HCT116 (cell line): ENCODE measurements around the gene POLR3C. TPM values are rescaled to one million over a fixed set of nuclear protein-coding genes. Genes with fewer than 3 reads are reported as not detected.

Source experiments
- ATAC-seq: fragments of 200-7000 bp; cut with Tn5 transposase; 2 replicates; pipeline ENCODE4 v1.9.1; 2020; ENCODE audit warnings: mild to moderate bottlenecking, moderate library complexity
- BruUV-seq: library from RNA; stranded (reverse); fragments of 400-500 nt; replicated peaks from 2 replicates; lab custom pipeline; 2021; lab: Mats Ljungman, UMichigan
- CTCF ChIA-PET: fragments of 300-600 bp; sonication (Branson Sonifier 250); formaldehyde crosslinking; loops from one replicate; lab custom pipeline; 2021; ENCODE audit warnings: antibody characterized with exemption; lab: Charles Lee
- POLR2A ChIA-PET: fragments of 300-600, 350-600 bp; sonication (Branson Sonifier 250); formaldehyde crosslinking; loops from one replicate; lab custom pipeline; 2021; ENCODE audit warnings: antibody characterized with exemption; lab: Charles Lee
- RAD21 ChIA-PET, 2 experiments: fragments of 300-600 bp; sonication (Branson Sonifier 250); formaldehyde crosslinking; loops; one replicate each; lab custom pipeline; 2023; ENCODE audit warnings: low total read pairs in 2 of 2; ENCODE audit not compliant: uncharacterized antibody in 2 of 2, unreplicated experiment in 2 of 2, low non-redundant PET in 1 of 2; lab: Charles Lee
- DNase-seq: peaks from one replicate; pipeline ENCODE4 v3.0.0-alpha.2; 2010; ENCODE audit warnings: low read depth, low spot score
- H2AFZ ChIP-seq: fragments of 200-600 bp; shearing (Covaris generic), sonication (generic); 2 replicates; pipeline ENCODE4 v1.6.1; 2017; ENCODE audit warnings: low read depth, mixed run types, mixed read lengths, antibody characterized with exemption, low read length; ENCODE audit not compliant: poor library complexity, severe bottlenecking
- H3K27ac ChIP-seq: 2 replicates; pipeline ENCODE4 v1.5.1; 2012; ENCODE audit warnings: low read depth, low read length
- H3K27me3 ChIP-seq: fragments of 200-600 bp; sonication (generic); 2 replicates; pipeline ENCODE4 v1.6.1; 2016; ENCODE audit warnings: mixed run types, low read length, mixed read lengths; ENCODE audit not compliant: insufficient read depth
- H3K36me3 ChIP-seq, 2 experiments: fragments of 200-500 bp in 1 of 2; fragments of 200-600 bp in 1 of 2; sonication (Bioruptor generic) in 1 of 2; sonication (generic) in 1 of 2; 2 replicates each; pipeline versions ENCODE4 v1.5.1 to v1.6.1; 2014 to 2016; ENCODE audit warnings: low read length in 2 of 2, inconsistent platforms in 1 of 2, mixed read lengths in 1 of 2, mixed run types in 1 of 2; ENCODE audit not compliant: insufficient read depth in 2 of 2, control insufficient read depth in 1 of 2
- H3K4me1 ChIP-seq, 2 experiments: fragments of 200-600 bp in 1 of 2; sonication (generic) in 1 of 2; 2 replicates each; pipeline versions ENCODE4 v1.5.1 to v1.6.1; 2012 to 2017; ENCODE audit warnings: low read length in 2 of 2, inconsistent platforms in 1 of 2, mild to moderate bottlenecking in 1 of 2, mixed read lengths in 1 of 2, mixed run types in 1 of 2, moderate library complexity in 1 of 2; ENCODE audit not compliant: insufficient read depth in 2 of 2, control insufficient read depth in 1 of 2
- H3K4me2 ChIP-seq: fragments of 200-600 bp; sonication (generic); 2 replicates; pipeline ENCODE4 v1.6.1; 2017; ENCODE audit warnings: mixed run types, low read length, mixed read lengths
- H3K4me3 ChIP-seq, 2 experiments: fragments of 200-600 bp in 1 of 2; sonication (generic) in 1 of 2; replicated peaks in 1 of 2; 2 replicates each; pipeline ENCODE4 v1.5.1; 2011 to 2016; ENCODE audit warnings: low read length in 2 of 2, control low read depth in 1 of 2, low read depth in 1 of 2, mild to moderate bottlenecking in 1 of 2, mixed read lengths in 1 of 2, mixed run types in 1 of 2
- H3K79me2 ChIP-seq: fragments of 200-600 bp; sonication (generic); 2 replicates; pipeline ENCODE4 v1.6.1; 2017; ENCODE audit warnings: mild to moderate bottlenecking, mixed run types, low read length, moderate library complexity, mixed read lengths; ENCODE audit not compliant: insufficient read depth
- H3K9ac ChIP-seq: fragments of 200-600 bp; sonication (generic); 2 replicates; pipeline ENCODE4 v1.6.1; 2016; ENCODE audit warnings: low read length, mixed read lengths
- H3K9me2 ChIP-seq: fragments of 200-600 bp; sonication (generic), shearing (Covaris generic); 2 replicates; pipeline ENCODE4 v1.6.1; 2017; ENCODE audit warnings: mixed run types, mild to moderate bottlenecking, moderate library complexity; ENCODE audit not compliant: insufficient read depth
- H3K9me3 ChIP-seq, 2 experiments: fragments of 200-500 bp in 1 of 2; fragments of 200-600 bp in 1 of 2; sonication (Bioruptor generic) in 1 of 2; sonication (generic) in 1 of 2; 2 replicates each; pipeline ENCODE4 v1.6.1; 2014 to 2017; ENCODE audit warnings: low read length in 2 of 2, mixed read lengths in 2 of 2, inconsistent platforms in 1 of 2, low read depth in 1 of 2, mild to moderate bottlenecking in 1 of 2, mixed run types in 1 of 2, moderate library complexity in 1 of 2; ENCODE audit not compliant: control insufficient read depth in 1 of 2, insufficient read depth in 1 of 2
- H4K20me1 ChIP-seq: fragments of 200-600 bp; sonication (generic), shearing (Covaris generic); 2 replicates; pipeline ENCODE4 v1.6.1; 2017; ENCODE audit warnings: mixed run types, mild to moderate bottlenecking, moderate library complexity; ENCODE audit not compliant: insufficient read depth
- ATF3 ChIP-seq: IDR thresholded peaks from 2 replicates; pipeline ENCODE4 v1.6.1; 2012
- CBX3 ChIP-seq: IDR thresholded peaks from 2 replicates; pipeline ENCODE4 v1.6.1; 2012; ENCODE audit warnings: low read depth
- ELF1 ChIP-seq: IDR thresholded peaks from 2 replicates; pipeline ENCODE4 v1.6.1; 2012; ENCODE audit warnings: low read depth, borderline replicate concordance
- EZH2 ChIP-seq: fragments of 200-600 bp; sonication (generic); IDR thresholded peaks from 2 replicates; pipeline ENCODE4 v1.6.1; 2017; ENCODE audit warnings: antibody characterized with exemption, mixed run types
- FOSL1 ChIP-seq: IDR thresholded peaks from 2 replicates; pipeline ENCODE4 v1.6.1; 2012; ENCODE audit warnings: low read depth
- JUND ChIP-seq: IDR thresholded peaks from 2 replicates; pipeline ENCODE4 v1.6.1; 2012
- POLR2AphosphoS5 ChIP-seq: IDR thresholded peaks from 2 replicates; pipeline ENCODE4 v1.6.1; 2011; ENCODE audit warnings: mild to moderate bottlenecking, low read depth, low read length, moderate library complexity
- RAD21 ChIP-seq: IDR thresholded peaks from 2 replicates; pipeline ENCODE4 v1.6.1; 2012; ENCODE audit warnings: low read depth, mild to moderate bottlenecking
- SP1 ChIP-seq: IDR thresholded peaks from 2 replicates; pipeline ENCODE4 v1.6.1; 2012; ENCODE audit warnings: low read depth
- SRF ChIP-seq: IDR thresholded peaks from 2 replicates; pipeline ENCODE4 v1.6.1; 2012; ENCODE audit warnings: low read depth
- YY1 ChIP-seq: IDR thresholded peaks from 2 replicates; pipeline ENCODE4 v1.6.1; 2011; ENCODE audit warnings: low read length, low read depth, moderate library complexity, mild to moderate bottlenecking; ENCODE audit not compliant: insufficient replicate concordance; ENCODE audit errors: extremely low read depth
- intact Hi-C: fragments of 100-400 bp; cut with micrococcal nuclease; formaldehyde crosslinking; loops from 2 replicates; pipeline ENCODE4 v1.10.0; 2022
- total RNA-seq: library from RNA; stranded (reverse); gene quantifications from one replicate; pipeline ENCODE4 v1.2.1, GENCODE V29; 2021; ENCODE audit not compliant: unreplicated experiment
- TF ChIP-seq, protein P1 (sequence below), 3 experiments: fragments of 200-600 bp in 1 of 3; sonication (generic) in 1 of 3; IDR thresholded peaks in 2 of 3; conservative IDR thresholded peaks in 1 of 3; 2 replicates each; pipeline ENCODE4 v1.5.1; 2012 to 2017; ENCODE audit warnings: low read depth in 2 of 3, low read length in 2 of 3, antibody characterized with exemption in 1 of 3, borderline replicate concordance in 1 of 3, control low read depth in 1 of 3, mild to moderate bottlenecking in 1 of 3, mixed read lengths in 1 of 3, mixed run types in 1 of 3, moderate library complexity in 1 of 3; ENCODE audit not compliant: insufficient read depth in 1 of 3

The POLR3C gene
- total RNA-seq, 1 experiment from 2014 or later = 25.4 TPM

GRCh38 chr1:145891143-145891542 is 67.1 kb downstream of the POLR3C start:
- no peaks in the 10 kb centered on the region for H3K79me2 ChIP-seq
- H3K4me2 ChIP-seq = peak overlapping the region; percentile 71
- ChIA-PET CTCF (interaction anchor here (0.7 to 3.3 kb wide), 18 partner anchors 12 to 146 kb away, joined by 3 to 36 read pairs (median 8); partner anchors contain the start of genes ANKRD34A, ITGA10, LIX1L and PIAS3), RAD21 (interaction anchor here (0.8 to 1.7 kb wide), 5 partner anchors 32 to 146 kb away, joined by 3 to 5 read pairs (median 4); partner anchors contain the start of genes RBM8A (in 2 of the 2) and PIAS3 (in 1 of the 2)), POLR2A (interaction anchor here (0.8 to 2.6 kb wide), 9 partner anchors 17 to 160 kb away, joined by 3 to 21 read pairs (median 6); partner anchors contain the start of genes ANKRD34A, PEX11B, PIAS3 and POLR3GL)
- no peaks in the 10 kb centered on the region for H3K9me2 ChIP-seq
- H3K4me1 ChIP-seq = peaks cover 29 to 41% of the 10 kb centered on the region in 2 experiments
- H3K9ac ChIP-seq = 0 out of 2 replicates have a peak overlapping the region, but pooled peaks have one; percentile 54
- H3K27me3 ChIP-seq = no peaks in the 10 kb centered on the region
- ATAC-seq = no peak
- TF ChIP-seq SP1 (0 out of 2 replicates have a peak, but pooled peaks have one; percentile 22), RAD21 (no peak), EZH2 (no peak)
- TF ChIP-seq, all 23 proteins: peak for 1
- no peaks in the 10 kb centered on the region for H3K9me3 ChIP-seq
- intact Hi-C loops = loop anchor here (5.0 kb wide), 1 partner anchor 86 kb away; no protein-coding TSS in a partner anchor
- no TSS peak for BruUV-seq
- H2AFZ ChIP-seq = no peak overlapping the region
- peak overlapping the region; percentile 78 for H3K27ac ChIP-seq
- DNase-seq = no peak
- H3K4me3 ChIP-seq = no peak overlapping the region
- no peaks in the 10 kb centered on the region for H4K20me1 ChIP-seq
- no peaks in the 10 kb centered on the region for H3K36me3 ChIP-seq

- TF ChIP-seq ATF3 (no peak), JUND (peak; percentile 78; the same call in 1 of the 2 replicates), FOSL1 (peak; percentile 65), RAD21 (peak; percentile 98), ELF1 (no peak; the same call in 1 of the 2 replicates), POLR2AphosphoS5 (peak; percentile 57; the same call in 1 of the 2 replicates), YY1 (peak; percentile 65), SRF (no peak; the same call in 1 of the 2 replicates), SP1 (peak; percentile 92), CBX3 (peak; percentile 71)
- TF ChIP-seq, protein P1, sequence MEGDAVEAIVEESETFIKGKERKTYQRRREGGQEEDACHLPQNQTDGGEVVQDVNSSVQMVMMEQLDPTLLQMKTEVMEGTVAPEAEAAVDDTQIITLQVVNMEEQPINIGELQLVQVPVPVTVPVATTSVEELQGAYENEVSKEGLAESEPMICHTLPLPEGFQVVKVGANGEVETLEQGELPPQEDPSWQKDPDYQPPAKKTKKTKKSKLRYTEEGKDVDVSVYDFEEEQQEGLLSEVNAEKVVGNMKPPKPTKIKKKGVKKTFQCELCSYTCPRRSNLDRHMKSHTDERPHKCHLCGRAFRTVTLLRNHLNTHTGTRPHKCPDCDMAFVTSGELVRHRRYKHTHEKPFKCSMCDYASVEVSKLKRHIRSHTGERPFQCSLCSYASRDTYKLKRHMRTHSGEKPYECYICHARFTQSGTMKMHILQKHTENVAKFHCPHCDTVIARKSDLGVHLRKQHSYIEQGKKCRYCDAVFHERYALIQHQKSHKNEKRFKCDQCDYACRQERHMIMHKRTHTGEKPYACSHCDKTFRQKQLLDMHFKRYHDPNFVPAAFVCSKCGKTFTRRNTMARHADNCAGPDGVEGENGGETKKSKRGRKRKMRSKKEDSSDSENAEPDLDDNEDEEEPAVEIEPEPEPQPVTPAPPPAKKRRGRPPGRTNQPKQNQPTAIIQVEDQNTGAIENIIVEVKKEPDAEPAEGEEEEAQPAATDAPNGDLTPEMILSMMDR (IDR thresholded peaks at IDR 0.05 in 2 of 3, conservative IDR thresholded peaks at IDR 0.05 in 1 of 3; ENCODE audit: borderline replicate concordance in 1 of 3, insufficient read depth in 1 of 3, low read depth in 2 of 3, low read length in 2 of 3) = peak; percentile 96 to 99 (median 98)
- TF ChIP-seq, all 23 proteins: peak for 8
- Histone ChIP-seq H3K4me2 (peak overlapping the region; percentile 71), H3K27ac (peak overlapping the region; percentile 78), H3K9me3 (no peaks in the 10 kb centered on the region), H3K4me3 (peak overlapping the region in 1 of 2 experiments; percentile 25; a peak in 2 of 4 replicates), H3K4me1 (peaks cover 29 to 37% of the 10 kb centered on the region in 2 experiments), H3K36me3 (no peaks in the 10 kb centered on the region), H3K9ac (peak overlapping the region; percentile 54), H2AFZ (peak overlapping the region; percentile 64), H3K79me2 (no peaks in the 10 kb centered on the region), H3K9me2 (no peaks in the 10 kb centered on the region), H3K27me3 (no peaks in the 10 kb centered on the region), H4K20me1 (no peaks in the 10 kb centered on the region)
- ATAC-seq (peak; percentile 98), DNase-seq (peak; percentile 97)
- BruUV-seq = no TSS peak
- ChIA-PET CTCF (interaction anchor here (0.7 to 3.3 kb wide), 24 partner anchors 8 to 145 kb away, joined by 3 to 36 read pairs (median 6); partner anchors contain the start of genes ANKRD34A, ITGA10, LIX1L and NUDT17), RAD21 (interaction anchor here (0.8 to 1.7 kb wide), 8 partner anchors 28 to 145 kb away, joined by 3 to 5 read pairs (median 4); partner anchors contain the start of genes PIAS3 (in 2 of the 2) and RBM8A (in 2 of the 2)), POLR2A (interaction anchor here (0.8 to 2.6 kb wide), 10 partner anchors 16 to 159 kb away, joined by 3 to 21 read pairs (median 6); partner anchors contain the start of genes ANKRD34A, PEX11B, PIAS3 and POLR3GL)
- intact Hi-C loops = loop anchor here (1.0 to 5.0 kb wide), 3 partner anchors 18 to 121 kb away; partner anchors contain the start of gene ITGA10
These were observed 67.8 kb downstream of the POLR3C start for GRCh38 chr1:145891587-145892485.
